ENCODE data around the gene ZNF823.

ZNF823 gene

GRCh38 chr19:11674067-11674492 lies 64.7 kb downstream of the ZNF823 start:
- H3K9ac ChIP-seq (ENCODE audit: low read length) = no peak overlapping the region
- no peak overlapping the region for H3K27ac ChIP-seq (ENCODE audit: low read depth, low read length)
- no peaks in the 10 kb centered on the region for H3K9me3 ChIP-seq (ENCODE audit: low read length)
- peak overlapping the region; percentile 58 to 61 for H3K4me3 ChIP-seq (ENCODE audit: low read depth in 1 of 2, low read length in 2 of 2)
- H3K4me1 ChIP-seq (ENCODE audit: insufficient read depth, low read length) = no peaks in the 10 kb centered on the region
- H3K27me3 ChIP-seq (ENCODE audit: control insufficient read depth in 1 of 2, insufficient read depth in 2 of 2, low read length in 2 of 2) = peaks cover 0 to 7% of the 10 kb centered on the region in 2 donors
- H3K36me3 ChIP-seq (ENCODE audit: insufficient read depth, low read length) = no peaks in the 10 kb centered on the region

- peak overlapping the region; percentile 58 to 61 for H3K4me3 ChIP-seq (ENCODE audit: low read depth in 1 of 2, low read length in 2 of 2)
- H3K27me3 ChIP-seq (ENCODE audit: control insufficient read depth in 1 of 2, insufficient read depth in 2 of 2, low read length in 2 of 2) = peaks cover 0 to 7% of the 10 kb centered on the region in 2 donors
- H3K9me3 ChIP-seq (ENCODE audit: low read length) = no peaks in the 10 kb centered on the region
- no peak overlapping the region for H3K9ac ChIP-seq (ENCODE audit: low read length)
- no peaks in the 10 kb centered on the region for H3K36me3 ChIP-seq (ENCODE audit: insufficient read depth, low read length)
- H3K4me1 ChIP-seq (ENCODE audit: insufficient read depth, low read length) = no peaks in the 10 kb centered on the region
- no peak overlapping the region for H3K27ac ChIP-seq (ENCODE audit: low read depth, low read length)
These were observed 65.1 kb downstream of the ZNF823 start for GRCh38 chr19:11673608-11674041.
